22Rv1 (cell line): ENCODE data around the gene GNB4.

ENCODE experiments used
- CTCF ChIP-seq: fragments of 450-650 bp; IDR thresholded peaks from 2 replicates; pipeline ENCODE4 v1.5.1; 2017; ENCODE audit warnings: mild to moderate bottlenecking
- ZFX ChIP-seq: fragments of 450-650 bp; IDR thresholded peaks from 2 replicates; pipeline ENCODE4 v1.6.1; 2017; ENCODE audit warnings: antibody characterized with exemption, borderline replicate concordance

GRCh38 chr3:179488213-179488612, 36.9 kb upstream of the GNB4 start:
- TF ChIP-seq ZFX, result no peak
- TF ChIP-seq CTCF, result no peak
